HG03442 (cell line): ENCODE data around the gene BTF3.
"Not testable (repeated sequence)": the region's sequence is repeated elsewhere in the genome, so short reads cannot be mapped to it uniquely, and the experiment has no call there.

Source experiments
- ATAC-seq: cut with Tn5 transposase; IDR thresholded peaks from one replicate; pipeline ENCODE4 v1.9.1; 2021; ENCODE audit warnings: mild to moderate bottlenecking, moderate library complexity; ENCODE audit not compliant: unreplicated experiment

BTF3 gene

GRCh38 chr5:73485715-73486114 lies 12.5 kb upstream of the BTF3 start:
- ATAC-seq, result no peak

GRCh38 chr5:73486119-73486899 lies 11.9 kb upstream of the BTF3 start:
- no peak for ATAC-seq

GRCh38 chr5:73487257-73487656 lies 11.0 kb upstream of the BTF3 start:
- ATAC-seq, result not testable (repeated sequence)

- ATAC-seq, result no peak
Measured at GRCh38 chr5:73487815-73488214, 10.4 kb upstream of the BTF3 start.

- no peak for ATAC-seq
Measured at GRCh38 chr5:73488806-73489205, 9.4 kb upstream of the BTF3 start.

- no peak for ATAC-seq
Measured at GRCh38 chr5:73490088-73490487, 8.2 kb upstream of the BTF3 start.

- no peak for ATAC-seq
Measured at GRCh38 chr5:73491155-73491554, 7.1 kb upstream of the BTF3 start.

GRCh38 chr5:73493421-73493820 lies 4.8 kb upstream of the BTF3 start:
- ATAC-seq, result no peak

GRCh38 chr5:73494721-73495120 lies 3.5 kb upstream of the BTF3 start:
- no peak for ATAC-seq

GRCh38 chr5:73495772-73496335 lies 2.4 kb upstream of the BTF3 start:
- ATAC-seq, result no peak

- ATAC-seq, result no peak
Measured at GRCh38 chr5:73496984-73497457, 1.2 kb upstream of the BTF3 start.

- ATAC-seq, result no peak
Measured at GRCh38 chr5:73497497-73498056, 665 bp upstream of the BTF3 start.

- ATAC-seq, result no peak
Measured at GRCh38 chr5:73499187-73499586, 945 bp downstream of the BTF3 start.

GRCh38 chr5:73499756-73500155 lies 1.5 kb downstream of the BTF3 start:
- ATAC-seq, result no peak

GRCh38 chr5:73501406-73501805 lies 3.2 kb downstream of the BTF3 start:
- ATAC-seq, result no peak

- no peak for ATAC-seq
Measured at GRCh38 chr5:73506459-73506955, 8.3 kb downstream of the BTF3 start.

GRCh38 chr5:73507062-73507461 lies 8.8 kb downstream of the BTF3 start:
- ATAC-seq, result no peak

GRCh38 chr5:73508521-73508920 lies 10.3 kb downstream of the BTF3 start:
- ATAC-seq, result not testable (repeated sequence)

- no peak for ATAC-seq
Measured at GRCh38 chr5:73513996-73514395, 15.8 kb downstream of the BTF3 start.

GRCh38 chr5:73514418-73514817 lies 16.2 kb downstream of the BTF3 start:
- no peak for ATAC-seq

GRCh38 chr5:73515232-73515631 lies 17.0 kb downstream of the BTF3 start:
- ATAC-seq, result no peak
